ENCODE results near the gene SYNPO2.

SYNPO2 gene

GRCh38 chr4:119070301-119070700 lies 181.6 kb downstream of the SYNPO2 start:
- DNase-seq = no peak

GRCh38 chr4:119080721-119081541 lies 192.3 kb downstream of the SYNPO2 start:
- DNase-seq = no peak

- DNase-seq = no peak
These were observed 192.8 kb downstream of the SYNPO2 start for GRCh38 chr4:119081542-119081859.

GRCh38 chr4:119081943-119082342 lies 193.3 kb downstream of the SYNPO2 start:
- no peak for DNase-seq

- no peak for DNase-seq
These were observed 194.0 kb downstream of the SYNPO2 start for GRCh38 chr4:119082661-119083060.

GRCh38 chr4:119084513-119084912 lies 195.9 kb downstream of the SYNPO2 start:
- no peak for DNase-seq

- DNase-seq = no peak
These were observed 198.5 kb downstream of the SYNPO2 start for GRCh38 chr4:119087121-119087520.

GRCh38 chr4:119087656-119088055 lies 199.0 kb downstream of the SYNPO2 start:
- no peak for DNase-seq

GRCh38 chr4:119093042-119093827 lies 204.6 kb downstream of the SYNPO2 start:
- no peak for DNase-seq

GRCh38 chr4:119097282-119097900 lies 208.7 kb downstream of the SYNPO2 start:
- no peak for DNase-seq

- DNase-seq = no peak
These were observed 209.7 kb downstream of the SYNPO2 start for GRCh38 chr4:119098306-119098705.

- no peak for DNase-seq
These were observed 210.7 kb downstream of the SYNPO2 start for GRCh38 chr4:119099227-119099810.

GRCh38 chr4:119100655-119101054 lies 212.0 kb downstream of the SYNPO2 start:
- DNase-seq = no peak

GRCh38 chr4:119103263-119103662 lies 214.6 kb downstream of the SYNPO2 start:
- DNase-seq = peak in 1 of 2 donors; percentile 3

GRCh38 chr4:119104644-119105273 lies 216.1 kb downstream of the SYNPO2 start:
- DNase-seq = no peak

- DNase-seq = no peak
These were observed 217.0 kb downstream of the SYNPO2 start for GRCh38 chr4:119105605-119106004.

GRCh38 chr4:119106036-119107000 lies 217.7 kb downstream of the SYNPO2 start:
- no peak for DNase-seq

- no peak for DNase-seq
These were observed 221.5 kb downstream of the SYNPO2 start for GRCh38 chr4:119110121-119110520.

Measured in CD4-positive, alpha-beta T cell treated with Interferon alpha-2 for 1 hour (primary cell).